DOHH2 (cell line): ENCODE measurements around the gene RAP1GAP.

Experiments
- EZH2phosphoT487 ChIP-seq: fragments of 200-600 bp; sonication (generic); IDR thresholded peaks from 2 replicates; pipeline ENCODE4 v1.6.1; 2017; ENCODE audit warnings: borderline replicate concordance, mild to moderate bottlenecking, antibody characterized with exemption, low read length, moderate library complexity, mixed read lengths
- TF ChIP-seq, protein P1 (sequence below): fragments of 200-600 bp; sonication (generic); IDR thresholded peaks from one replicate; pipeline ENCODE4 v1.5.1; 2014; ENCODE audit warnings: antibody characterized with exemption, mild to moderate bottlenecking, low read depth, low read length; ENCODE audit not compliant: poor library complexity, severe bottlenecking

DNA sequence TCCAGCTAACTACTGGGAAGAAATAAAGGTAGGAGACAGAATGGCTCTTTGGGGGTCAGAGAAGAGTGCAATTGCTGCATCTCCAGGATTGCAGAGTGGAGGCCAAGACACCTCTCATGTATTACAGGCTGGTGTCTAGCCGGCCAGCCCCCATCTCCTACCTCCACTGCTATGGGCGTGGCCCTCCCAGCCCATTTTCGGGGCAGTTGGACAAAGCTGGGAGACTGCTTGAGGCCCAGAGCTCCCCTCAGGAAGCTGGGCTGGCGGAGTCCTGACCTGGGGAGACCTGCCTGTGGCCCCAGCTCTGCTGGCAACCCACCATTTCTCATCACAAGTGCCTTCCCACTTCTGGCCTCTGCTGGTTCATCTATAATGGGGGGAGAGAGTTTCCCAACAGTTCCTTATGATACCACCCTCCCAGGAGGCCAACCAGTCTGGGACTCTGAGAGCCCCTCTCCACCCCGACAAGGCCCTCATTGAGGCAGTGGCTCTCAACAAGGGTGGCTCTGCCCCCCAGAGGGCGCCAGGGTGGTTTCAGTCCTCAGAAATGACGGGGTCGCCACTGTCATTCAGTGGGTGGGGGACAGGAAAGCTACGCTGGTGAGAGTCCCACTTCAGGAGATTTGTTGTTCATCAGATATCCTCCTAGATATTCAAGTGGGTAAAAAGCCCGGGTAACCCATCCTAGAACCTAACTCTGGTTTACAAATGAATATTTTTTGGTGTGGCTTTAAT, 11.5 kb downstream of the RAP1GAP start:
- TF ChIP-seq, protein P1, sequence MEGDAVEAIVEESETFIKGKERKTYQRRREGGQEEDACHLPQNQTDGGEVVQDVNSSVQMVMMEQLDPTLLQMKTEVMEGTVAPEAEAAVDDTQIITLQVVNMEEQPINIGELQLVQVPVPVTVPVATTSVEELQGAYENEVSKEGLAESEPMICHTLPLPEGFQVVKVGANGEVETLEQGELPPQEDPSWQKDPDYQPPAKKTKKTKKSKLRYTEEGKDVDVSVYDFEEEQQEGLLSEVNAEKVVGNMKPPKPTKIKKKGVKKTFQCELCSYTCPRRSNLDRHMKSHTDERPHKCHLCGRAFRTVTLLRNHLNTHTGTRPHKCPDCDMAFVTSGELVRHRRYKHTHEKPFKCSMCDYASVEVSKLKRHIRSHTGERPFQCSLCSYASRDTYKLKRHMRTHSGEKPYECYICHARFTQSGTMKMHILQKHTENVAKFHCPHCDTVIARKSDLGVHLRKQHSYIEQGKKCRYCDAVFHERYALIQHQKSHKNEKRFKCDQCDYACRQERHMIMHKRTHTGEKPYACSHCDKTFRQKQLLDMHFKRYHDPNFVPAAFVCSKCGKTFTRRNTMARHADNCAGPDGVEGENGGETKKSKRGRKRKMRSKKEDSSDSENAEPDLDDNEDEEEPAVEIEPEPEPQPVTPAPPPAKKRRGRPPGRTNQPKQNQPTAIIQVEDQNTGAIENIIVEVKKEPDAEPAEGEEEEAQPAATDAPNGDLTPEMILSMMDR, result no peak
- TF ChIP-seq EZH2phosphoT487, result no peak
